A549 (cell line): Measurements from ENCODE around the gene SLC13A5. TPM values are rescaled to one million over a fixed set of nuclear protein-coding genes. Genes with fewer than 3 reads are reported as not detected.

ENCODE experiments used
- ATAC-seq, 2 experiments: fragments of 200-7000 bp in 1 of 2; fragments of >200 bp in 1 of 2; cut with Nextera tagmentation in 1 of 2; cut with Tn5 transposase in 1 of 2; 3 replicates each; pipeline versions ENCODE4 v1.8.0 to v1.9.1; 2018 to 2020; ENCODE audit warnings: mild to moderate bottlenecking in 1 of 2, moderate library complexity in 1 of 2
- CTCF ChIA-PET: fragments of 300-600 bp; sonication (Branson Sonifier 250); formaldehyde crosslinking; extraction: SDS; loops from one replicate; lab custom pipeline; 2021; ENCODE audit warnings: antibody characterized with exemption, inconsistent platforms; lab: Yijun Ruan, JAX
- POLR2A ChIA-PET: fragments of 350-600 bp; formaldehyde crosslinking; extraction: SDS; loops from one replicate; lab custom pipeline; 2021; ENCODE audit warnings: antibody characterized with exemption, inconsistent platforms; lab: Yijun Ruan, JAX
- DNase-seq, 2 experiments: peaks; one replicate each; pipeline versions ENCODE4 v3.0.0 to v3.0.0-alpha.2; 2011 to 2016; ENCODE audit warnings: low read depth in 1 of 2, low spot score in 1 of 2
- FAIRE-seq: peaks from 2 replicates; lab custom pipeline; 2011; peaks lifted over from hg19 to GRCh38; lab: Jason Lieb, UNC
- H3K27ac ChIP-seq, 2 experiments: fragments of >200 bp; sonication (Bioruptor Twin); formaldehyde crosslinking; 3 replicates each; pipeline ENCODE4 v1.5.1; 2016 to 2017
- H3K4me1 ChIP-seq: fragments of >200 bp; sonication (Bioruptor Twin); formaldehyde crosslinking; 3 replicates; pipeline ENCODE4 v1.6.1; 2016
- H3K4me2 ChIP-seq: fragments of >200 bp; sonication (Bioruptor Twin); formaldehyde crosslinking; 3 replicates; pipeline ENCODE4 v1.6.1; 2016
- H3K4me3 ChIP-seq: fragments of >200 bp; sonication (Bioruptor Twin); formaldehyde crosslinking; 3 replicates; pipeline ENCODE4 v1.5.1; 2016
- H3K9me3 ChIP-seq: fragments of >200 bp; sonication (Bioruptor Twin); formaldehyde crosslinking; 3 replicates; pipeline ENCODE4 v1.6.1; 2016
- ATOH8 ChIP-seq: fragments of 250-450 bp; sonication (Bioruptor Pico); IDR thresholded peaks from 2 replicates; pipeline ENCODE4 v1.5.0; 2020; ENCODE audit warnings: low read depth, mild to moderate bottlenecking, moderate library complexity
- BCL3 ChIP-seq: fragments of >200 bp; sonication (Bioruptor Twin); formaldehyde crosslinking; IDR thresholded peaks from 3 replicates; pipeline ENCODE4 v1.6.1; 2016
- CBX8 ChIP-seq: fragments of 200-600 bp; sonication (generic); IDR thresholded peaks from 2 replicates; pipeline ENCODE4 v1.6.1; 2016
- ESRRA ChIP-seq: fragments of 150-350 bp; IDR thresholded peaks from 2 replicates; pipeline ENCODE4 v1.6.1; 2014; ENCODE audit warnings: mild to moderate bottlenecking, low read length, borderline replicate concordance
- FOSB ChIP-seq: fragments of 250-450 bp; sonication (Bioruptor Pico); IDR thresholded peaks from 2 replicates; pipeline ENCODE4 v1.5.0; 2020; ENCODE audit warnings: mild to moderate bottlenecking, moderate library complexity
- HDAC2 ChIP-seq: fragments of 200-600 bp; sonication (generic); IDR thresholded peaks from 2 replicates; pipeline ENCODE4 v1.6.1; 2016
- HES2 ChIP-seq: fragments of >200 bp; sonication (Bioruptor Twin); formaldehyde crosslinking; IDR thresholded peaks from 2 replicates; pipeline ENCODE4 v1.6.1; 2016
- HMGXB4 ChIP-seq: fragments of 250-450 bp; sonication (Bioruptor Pico); IDR thresholded peaks from 2 replicates; pipeline ENCODE4 v1.5.0; 2021; ENCODE audit warnings: mild to moderate bottlenecking, moderate library complexity, borderline replicate concordance
- HOXA7 ChIP-seq: fragments of 250-450 bp; sonication (Bioruptor Pico); IDR thresholded peaks from 2 replicates; pipeline ENCODE4 v1.5.0; 2020; ENCODE audit warnings: mild to moderate bottlenecking, moderate library complexity
- JUN ChIP-seq, 2 experiments: fragments of >200 bp; sonication (Bioruptor Twin); formaldehyde crosslinking; IDR thresholded peaks; 2 replicates in 1 of 2; 3 replicates in 1 of 2; pipeline ENCODE4 v1.6.1; 2016 to 2017
- KDM1A ChIP-seq: fragments of 200-600 bp; sonication (generic); IDR thresholded peaks from 2 replicates; pipeline ENCODE4 v1.6.1; 2016; ENCODE audit warnings: low read depth, mild to moderate bottlenecking
- MAFK ChIP-seq: fragments of 450-650 bp; IDR thresholded peaks from 2 replicates; pipeline ENCODE4 v1.6.1; 2014; ENCODE audit not compliant: partially characterized antibody
- MAX ChIP-seq: IDR thresholded peaks from 2 replicates; pipeline ENCODE4 v1.6.1; 2012
- MAZ ChIP-seq: fragments of 150-350 bp; IDR thresholded peaks from 2 replicates; pipeline ENCODE4 v1.6.1; 2014; ENCODE audit warnings: antibody characterized with exemption, low read depth, low read length, borderline replicate concordance
- MYC ChIP-seq: IDR thresholded peaks from 2 replicates; pipeline ENCODE4 v1.6.1; 2012; ENCODE audit warnings: mild to moderate bottlenecking, inconsistent platforms, low read length, improper control_type of control experiment, borderline replicate concordance
- RARB ChIP-seq: fragments of 250-450 bp; sonication (Bioruptor Pico); IDR thresholded peaks from 2 replicates; pipeline ENCODE4 v1.8.0; 2021; ENCODE audit warnings: mild to moderate bottlenecking, moderate library complexity
- RCOR1 ChIP-seq: fragments of 150-350 bp; IDR thresholded peaks from 2 replicates; pipeline ENCODE4 v1.6.1; 2014; ENCODE audit warnings: antibody characterized with exemption, low read length, low read depth
- RFX5 ChIP-seq: fragments of 450-650 bp; IDR thresholded peaks from 2 replicates; pipeline ENCODE4 v1.7.1; 2014; ENCODE audit warnings: antibody characterized with exemption, mild to moderate bottlenecking, moderate library complexity
- SMC3 ChIP-seq: fragments of >200 bp; sonication (Bioruptor Twin); formaldehyde crosslinking; IDR thresholded peaks from 3 replicates; pipeline ENCODE4 v1.6.1; 2018; ENCODE audit warnings: inconsistent platforms
- USF2 ChIP-seq: fragments of 450-650 bp; IDR thresholded peaks from 2 replicates; pipeline ENCODE4 v1.6.1; 2014; ENCODE audit warnings: antibody characterized with exemption
- WGBS: methylation state at CpG from one replicate; pipeline ENCODE4 v1.1.6; 2017; ENCODE audit errors: missing lambda C conversion rate; 5-methylcytosine and 5-hydroxymethylcytosine counted together
- polyA plus RNA-seq, 4 experiments: library from polyadenylated mRNA; depleted of rRNA in 3 of 4; stranded (reverse); fragments of >200 nt; fragmentation: RNase III in 1 of 4; extraction: RNeasy Plus Mini Kit Qiagen cat#74134 plus additional on column Dnase treatment in 1 of 4; gene quantifications; 2 replicates in 3 of 4; 3 replicates in 1 of 4; pipeline ENCODE4 v1.2.3, GENCODE V29; 2011 to 2017

Gene SLC13A5
- polyA plus RNA-seq, 2 of the 4 experiments (the other 2 are of a cell fraction), result 0.15 to 0.26 TPM

GRCh38 chr17:6688944-6689343 is 24.2 kb downstream of the SLC13A5 start:
- no peak overlapping the region for H3K27ac ChIP-seq
- 72% methylated on average over 9 of the region's 9 CpGs for WGBS
- DNase-seq, result no peak
- CTCF ChIA-PET, result interaction anchor here (0.6 to 1.7 kb wide), 4 partner anchors 14 to 196 kb away, joined by 3 to 6 read pairs (median 3); partner anchors contain the start of gene SLC13A5
- no peak for ATAC-seq
- no peak for FAIRE-seq
- H3K4me3 ChIP-seq, result no peak overlapping the region
- H3K4me1 ChIP-seq, result no peaks in the 10 kb centered on the region
- POLR2A ChIA-PET, result no interaction called here
- no peaks in the 10 kb centered on the region for H3K9me3 ChIP-seq
- peak; percentile 56 for TF ChIP-seq MAFK
- TF ChIP-seq ESRRA, result no peak
- H3K4me2 ChIP-seq, result no peak overlapping the region

GRCh38 chr17:6686026-6686425 is 27.1 kb downstream of the SLC13A5 start:
- no peaks in the 10 kb centered on the region for H3K4me1 ChIP-seq
- no peak for FAIRE-seq
- CTCF ChIA-PET, result interaction anchor here (0.7 to 1.9 kb wide), 6 partner anchors 9 to 165 kb away, joined by 3 to 7 read pairs (median 4); partner anchors contain the start of gene SLC13A5

More at GRCh38 chr17:6686026-6686425, 27.1 kb downstream of the SLC13A5 start:
- Histone ChIP-seq H3K4me2 (no peak overlapping the region), H3K4me3 (no peak overlapping the region), H3K9me3 (no peaks in the 10 kb centered on the region), H3K27ac (no peak overlapping the region)
- ATAC-seq (no peak), DNase-seq (no peak)
- TF ChIP-seq RFX5 (no peak), FOSB (CRISPR knock-in tag) (no peak), BCL3 (no peak), CBX8 (no peak), JUN (IDR thresholded peaks at IDR 0.05) (no peak), MAFK (no peak), RCOR1 (no peak), MYC (no peak), RARB (no peak), KDM1A (no peak), MAX (no peak), MAZ (no peak), HOXA7 (CRISPR knock-in tag) (no peak), ATOH8 (no peak), HMGXB4 (CRISPR knock-in tag) (no peak), SMC3 (no peak), USF2 (no peak), HDAC2 (no peak), HES2 (no peak)
- 33% methylated on average over 4 of the region's 4 CpGs for WGBS
- POLR2A ChIA-PET, result no interaction called here
